ENCODE data around the gene MXRA5.

DNA sequence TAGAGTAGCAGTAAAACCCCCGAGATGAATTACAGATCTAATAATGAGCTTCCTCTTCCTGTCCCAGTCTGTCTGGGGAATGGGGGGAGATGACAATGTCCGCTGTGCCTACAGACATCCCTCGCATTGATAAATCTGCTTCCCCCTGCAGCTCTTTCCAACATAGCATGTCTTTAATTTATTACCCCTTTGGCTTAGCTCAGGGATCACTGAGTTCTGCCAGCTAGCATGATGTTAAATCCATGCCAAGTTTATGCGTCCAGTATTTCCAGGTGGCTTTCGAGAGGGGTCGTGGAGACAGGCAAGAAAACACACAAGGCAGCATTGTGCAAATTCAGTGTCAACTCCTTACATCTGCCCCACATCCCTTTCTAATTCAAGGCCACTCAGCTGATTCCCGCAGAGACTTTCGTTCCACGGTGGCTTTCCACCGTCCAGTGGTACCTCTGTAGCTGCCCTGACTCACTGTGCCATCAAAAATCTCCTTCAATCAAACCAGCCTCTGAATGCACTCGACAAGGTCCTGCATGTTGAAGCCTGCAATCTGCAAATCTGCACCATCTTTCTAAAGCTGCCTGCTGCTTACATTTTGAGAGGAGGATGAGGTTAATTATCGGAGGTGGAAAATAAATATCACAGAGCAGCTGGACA is 75.1 kb downstream of the MXRA5 start:
- TF ChIP-seq ZBED1 (IDR thresholded peaks at IDR 0.05; ENCODE audit: borderline replicate concordance) (no peak), GABPA (IDR thresholded peaks at IDR 0.05; ENCODE audit: low read depth) (no peak), HDAC6 (IDR thresholded peaks at IDR 0.05; ENCODE audit: unreplicated experiment) (no peak), HDGF (IDR thresholded peaks at IDR 0.05) (no peak), JUND (IDR thresholded peaks at IDR 0.05; ENCODE audit: low read depth, low read length) (no peak), SREBF1 (IDR thresholded peaks at IDR 0.05; ENCODE audit: low read length) (no peak), SUZ12 (IDR thresholded peaks at IDR 0.05; ENCODE audit: unreplicated experiment) (no peak)
- TF ChIP-seq, protein P1, sequence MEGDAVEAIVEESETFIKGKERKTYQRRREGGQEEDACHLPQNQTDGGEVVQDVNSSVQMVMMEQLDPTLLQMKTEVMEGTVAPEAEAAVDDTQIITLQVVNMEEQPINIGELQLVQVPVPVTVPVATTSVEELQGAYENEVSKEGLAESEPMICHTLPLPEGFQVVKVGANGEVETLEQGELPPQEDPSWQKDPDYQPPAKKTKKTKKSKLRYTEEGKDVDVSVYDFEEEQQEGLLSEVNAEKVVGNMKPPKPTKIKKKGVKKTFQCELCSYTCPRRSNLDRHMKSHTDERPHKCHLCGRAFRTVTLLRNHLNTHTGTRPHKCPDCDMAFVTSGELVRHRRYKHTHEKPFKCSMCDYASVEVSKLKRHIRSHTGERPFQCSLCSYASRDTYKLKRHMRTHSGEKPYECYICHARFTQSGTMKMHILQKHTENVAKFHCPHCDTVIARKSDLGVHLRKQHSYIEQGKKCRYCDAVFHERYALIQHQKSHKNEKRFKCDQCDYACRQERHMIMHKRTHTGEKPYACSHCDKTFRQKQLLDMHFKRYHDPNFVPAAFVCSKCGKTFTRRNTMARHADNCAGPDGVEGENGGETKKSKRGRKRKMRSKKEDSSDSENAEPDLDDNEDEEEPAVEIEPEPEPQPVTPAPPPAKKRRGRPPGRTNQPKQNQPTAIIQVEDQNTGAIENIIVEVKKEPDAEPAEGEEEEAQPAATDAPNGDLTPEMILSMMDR (IDR thresholded peaks at IDR 0.05 in 2 of 3, conservative IDR thresholded peaks at IDR 0.05 in 1 of 3; ENCODE audit: control insufficient read depth in 2 of 3, extremely low read depth in 1 of 3, insufficient read depth in 1 of 3, low read depth in 3 of 3, low read length in 3 of 3) = no peak
